Activated T-cell treated with anti-CD3 and anti-CD28 coated beads, Interleukin-2, amount 50 U/mL, for 48 hours (primary cell): ENCODE measurements around the gene PPP1R17.

ENCODE experiments used
- DNase-seq, 2 experiments: peaks; one replicate each; pipeline ENCODE4 v3.0.0-alpha.2; 2020

The PPP1R17 gene

GRCh38 chr7:31687024-31687748 is at the start of gene PPP1R17:
PPP1R17 (plus strand) TSS chr7:31687215; CDS start chr7:31692442, 5,227 bp downstream.
- no peak for DNase-seq

GRCh38 chr7:31640381-31640780 is 46.6 kb upstream of the PPP1R17 start:
- no peak for DNase-seq

- no peak for DNase-seq
Observed at GRCh38 chr7:31642681-31643115, 44.3 kb upstream of the PPP1R17 start.

GRCh38 chr7:31646942-31647341 is 40.1 kb upstream of the PPP1R17 start:
- no peak for DNase-seq

DNA sequence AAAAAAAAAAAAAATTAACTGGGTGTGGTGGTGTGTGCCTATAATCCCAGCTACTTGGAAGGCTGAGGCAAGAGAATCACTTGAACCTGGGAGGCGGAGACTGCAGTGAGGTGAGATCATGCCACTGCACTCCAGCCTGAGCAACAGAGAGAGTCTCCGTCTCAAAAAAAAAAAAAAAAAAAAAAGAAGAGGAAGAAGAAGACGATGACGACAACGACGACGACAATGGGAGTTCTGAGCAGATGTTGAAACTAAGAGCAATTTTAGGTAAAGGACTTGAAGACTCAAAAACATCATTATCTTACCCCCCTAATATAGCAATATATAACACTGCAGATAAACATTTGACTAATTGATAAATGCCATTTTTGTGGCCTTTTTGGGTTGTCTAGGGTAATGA is 39.5 kb upstream of the PPP1R17 start:
- no peak for DNase-seq

DNA sequence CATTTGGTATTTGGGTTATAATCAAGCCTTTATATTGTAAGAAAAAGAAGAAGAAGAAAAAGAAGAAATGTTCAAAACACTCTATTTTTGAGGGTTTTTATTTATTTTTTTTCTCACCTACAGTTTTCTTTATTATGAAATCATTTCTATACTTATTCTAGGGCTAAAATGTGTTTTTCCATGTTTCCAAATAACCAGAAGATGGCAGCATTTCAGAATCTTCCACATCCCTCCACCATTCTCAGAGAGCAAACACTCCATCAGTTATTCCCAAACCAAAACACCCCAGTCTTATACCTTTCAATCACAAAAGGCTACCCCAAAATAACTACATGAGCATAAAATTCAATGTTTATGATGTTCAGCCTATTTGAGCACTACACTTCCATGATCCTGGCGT is 38.7 kb upstream of the PPP1R17 start:
- DNase-seq: no peak

DNA sequence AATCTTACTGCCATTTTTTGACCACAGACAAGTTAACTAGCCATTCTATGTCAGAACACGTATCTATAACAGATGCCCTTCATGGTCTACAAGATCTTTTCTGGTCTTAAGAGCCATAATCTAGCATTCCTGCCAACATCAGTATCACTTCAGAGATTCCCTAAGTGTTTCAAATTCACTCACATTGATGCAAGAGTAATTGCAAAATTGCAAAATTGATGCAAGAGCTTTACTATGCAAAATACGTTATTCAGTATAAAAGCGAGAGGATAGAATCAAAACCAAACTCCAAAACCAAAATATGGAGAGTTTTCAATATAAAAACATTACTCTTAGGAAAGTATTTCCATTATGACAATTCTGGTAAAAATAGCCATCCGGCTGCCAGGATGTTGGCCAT is 38.1 kb upstream of the PPP1R17 start:
- DNase-seq: no peak

DNA sequence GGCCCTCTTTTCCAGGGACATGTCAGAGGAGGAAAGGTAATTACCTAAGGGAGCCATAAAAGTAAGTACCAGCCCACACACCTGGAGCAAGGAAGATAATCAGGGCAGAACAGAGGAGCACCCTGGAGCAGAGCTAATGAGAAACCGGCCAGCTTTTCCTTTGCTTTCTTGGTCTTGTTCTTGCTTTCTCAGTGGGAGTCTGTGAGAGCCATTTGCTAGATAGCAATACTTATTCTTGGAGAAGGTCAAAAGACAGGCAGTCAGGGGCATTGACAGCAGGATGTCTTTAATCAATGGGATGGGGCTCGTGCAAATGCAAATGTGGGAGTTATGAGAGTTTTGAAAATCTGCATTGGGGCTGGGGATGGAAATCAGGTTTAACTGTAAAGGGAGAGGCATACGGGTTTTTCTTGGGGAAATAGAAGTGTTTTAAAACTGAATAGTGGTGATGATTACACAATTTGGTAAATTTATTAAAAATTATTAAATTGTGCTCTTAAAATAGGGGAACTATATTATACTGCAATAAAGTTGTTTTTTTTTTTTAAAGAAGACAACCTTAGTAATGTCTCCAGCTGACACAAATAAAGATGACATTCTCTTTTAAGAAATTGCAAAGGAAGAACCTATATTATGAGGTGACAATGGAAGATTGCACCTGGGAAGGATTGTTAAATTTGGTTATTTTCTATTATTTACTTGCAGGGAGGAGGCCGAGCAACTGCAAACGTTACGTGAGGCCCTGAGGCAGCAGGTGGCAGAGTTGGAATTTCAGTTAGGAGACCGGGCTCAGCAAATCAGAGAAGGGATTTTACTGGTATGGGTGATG is 35.6 kb upstream of the PPP1R17 start:
- no peak for DNase-seq

DNA sequence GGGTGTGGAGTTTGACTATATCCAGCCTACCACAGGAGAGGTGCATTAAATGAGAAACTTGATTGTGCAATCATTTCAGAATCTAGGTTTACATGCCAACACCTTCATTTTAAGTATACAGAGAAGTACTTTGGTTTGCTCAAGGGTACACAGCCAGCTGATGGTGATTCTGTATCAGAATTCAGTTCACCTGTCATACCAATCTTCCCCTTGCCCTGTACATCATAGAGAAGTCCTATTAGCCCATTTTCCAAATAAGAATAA is 35.0 kb upstream of the PPP1R17 start:
- DNase-seq: no peak

GRCh38 chr7:31663072-31663471 is 23.9 kb upstream of the PPP1R17 start:
- no peak for DNase-seq

- DNase-seq: no peak
Observed at GRCh38 chr7:31664890-31665289, 22.1 kb upstream of the PPP1R17 start.

DNA sequence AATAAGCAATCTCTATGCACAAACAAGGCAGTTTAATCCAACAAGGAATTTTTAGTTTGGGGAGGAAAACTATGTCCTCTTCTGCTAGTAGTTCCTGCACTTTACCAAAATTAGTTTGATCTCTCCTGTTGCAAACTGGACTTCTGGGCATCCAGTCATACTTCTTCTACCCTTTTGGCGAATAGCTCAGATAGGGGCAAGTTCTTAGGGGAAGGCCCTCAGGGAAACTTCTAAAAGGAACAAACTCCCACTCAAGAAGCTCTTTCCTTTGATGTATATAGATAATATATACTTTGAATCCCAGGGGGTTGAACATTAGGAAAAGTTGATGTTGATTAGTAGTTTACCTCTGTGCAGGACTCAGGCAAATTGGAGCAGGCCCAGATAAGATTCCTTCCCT is 21.5 kb upstream of the PPP1R17 start:
- no peak for DNase-seq

GRCh38 chr7:31669461-31669860 is 17.6 kb upstream of the PPP1R17 start:
- DNase-seq: no peak

DNA sequence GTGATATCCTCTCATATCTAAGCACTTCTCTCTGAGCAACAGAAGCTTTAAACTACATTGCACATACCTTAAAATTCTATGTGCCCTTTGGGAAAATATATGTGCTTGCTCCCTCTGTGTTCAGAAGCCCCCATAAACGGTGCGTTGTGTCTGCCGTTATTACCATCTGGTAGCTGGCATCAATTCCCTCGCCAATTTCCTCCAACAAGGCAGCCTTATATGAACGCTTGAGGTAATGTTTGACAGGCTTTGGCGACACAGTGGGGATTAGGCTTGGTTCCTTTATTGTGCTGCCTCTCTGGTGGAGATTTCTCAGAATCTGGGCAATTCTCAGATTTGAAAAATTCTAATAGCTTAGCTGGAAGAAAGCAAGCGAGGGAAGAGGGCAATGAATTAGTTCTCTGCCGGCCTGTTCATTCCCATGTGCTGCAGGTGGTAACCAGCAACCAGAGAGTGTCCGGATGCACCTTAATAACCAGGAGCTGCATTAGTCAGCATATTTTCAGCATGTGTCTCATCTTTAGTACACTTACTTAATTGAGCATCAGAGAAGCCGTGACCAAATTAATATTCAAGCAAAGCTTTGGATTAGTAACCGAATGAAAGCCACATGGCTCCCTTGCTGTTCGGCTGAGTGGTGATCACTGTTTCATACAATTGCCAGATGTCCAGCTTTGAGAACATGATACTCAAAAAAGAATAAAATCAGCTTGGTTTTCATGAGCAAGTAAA is 7.3 kb upstream of the PPP1R17 start:
- no peak for DNase-seq

DNA sequence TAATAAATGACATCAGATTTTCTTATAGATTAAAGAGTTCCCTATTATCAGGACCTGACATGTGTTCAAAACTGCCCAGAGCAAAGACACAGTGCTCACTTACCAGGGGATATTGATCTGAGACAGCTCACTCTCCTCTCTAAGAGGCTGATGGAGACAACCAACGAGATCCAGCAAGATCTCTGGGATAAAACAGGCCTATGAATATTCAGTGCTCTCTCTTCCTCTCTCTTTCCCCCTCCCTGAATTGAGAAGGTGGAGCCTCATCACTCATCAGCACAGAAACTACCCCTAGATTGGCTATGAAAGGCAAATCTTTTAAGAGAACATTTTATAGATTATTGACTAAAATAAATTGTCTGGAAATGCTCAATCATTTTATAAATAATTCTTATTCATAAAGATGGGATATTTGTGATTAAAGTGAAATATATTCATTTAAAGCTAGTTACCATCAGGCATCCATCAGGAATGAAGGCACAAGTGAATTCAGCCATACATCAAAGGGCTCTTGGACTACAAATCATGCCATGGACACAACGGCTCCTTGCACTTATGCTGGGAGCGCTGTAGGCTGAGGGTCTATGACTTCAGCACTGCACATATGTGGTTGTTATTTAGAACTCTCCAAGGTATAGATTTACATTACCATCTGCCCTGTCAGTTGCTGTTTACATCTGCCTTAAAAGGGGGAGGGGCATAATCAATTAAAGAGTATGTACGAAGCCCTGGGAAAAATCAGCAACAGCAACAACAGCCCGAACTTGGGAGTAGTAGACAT is 3.4 kb upstream of the PPP1R17 start:
- DNase-seq: no peak

DNA sequence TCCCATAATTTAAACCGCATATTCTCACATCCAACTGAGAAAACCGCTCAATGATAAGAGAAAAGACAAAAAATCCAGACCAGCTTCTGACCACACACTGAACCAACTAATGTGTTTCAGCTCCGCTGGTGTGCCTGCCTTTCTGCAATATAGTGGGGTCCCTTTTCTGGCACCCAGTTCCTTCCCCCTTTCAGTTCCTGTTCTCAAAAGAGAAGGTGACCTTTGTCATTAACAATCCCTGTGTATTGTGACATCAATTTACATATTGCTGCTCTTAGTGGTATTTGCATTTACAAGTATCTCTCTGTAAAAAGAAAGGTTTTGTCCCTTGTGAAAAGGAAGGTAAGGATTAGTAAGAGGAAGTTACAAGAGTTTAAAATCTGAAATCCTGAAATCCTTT is 1.4 kb downstream of the PPP1R17 start:
- no peak for DNase-seq

DNA sequence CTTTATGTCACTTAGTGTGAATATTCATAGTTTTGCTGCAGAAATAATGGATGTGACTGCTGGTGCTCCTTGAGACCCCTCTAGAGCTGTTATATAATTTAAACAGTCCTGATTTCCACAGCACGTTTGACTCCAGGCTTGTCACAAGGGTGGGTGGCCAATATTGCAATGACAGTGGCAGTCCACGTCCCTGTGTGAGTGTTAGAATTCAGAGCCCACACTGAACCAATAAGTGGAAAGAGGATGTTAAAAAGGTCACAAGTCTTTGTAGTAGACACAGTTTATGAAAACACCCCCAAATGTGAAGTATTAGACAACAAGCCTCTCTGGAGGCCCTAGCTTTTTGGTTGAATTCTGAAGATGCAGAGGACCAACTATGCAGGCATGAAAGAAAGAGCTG is 2.0 kb downstream of the PPP1R17 start:
- DNase-seq: no peak

- DNase-seq: no peak
Observed at GRCh38 chr7:31690935-31691334, 3.9 kb downstream of the PPP1R17 start.

DNA sequence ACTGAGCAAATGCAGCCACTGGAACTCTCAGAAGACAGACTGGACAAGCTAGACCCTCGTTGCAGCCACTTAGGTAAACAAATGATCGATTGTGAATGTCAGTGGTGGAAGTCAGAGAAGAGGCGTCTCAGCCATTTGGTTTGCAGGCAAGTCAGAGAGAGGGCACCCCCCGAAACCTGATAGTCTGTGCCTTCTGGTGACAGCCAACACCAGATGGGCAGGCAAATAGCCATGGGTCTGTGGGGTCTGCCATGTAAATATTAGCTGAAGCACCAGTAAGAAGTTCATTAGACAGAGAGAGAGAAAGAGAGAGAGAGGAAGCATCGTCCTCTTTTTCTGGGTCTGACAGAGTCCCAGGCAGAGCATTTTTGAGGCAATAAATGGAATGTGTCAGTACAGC is 5.4 kb downstream of the PPP1R17 start:
- no peak for DNase-seq

- DNase-seq: no peak
Observed at GRCh38 chr7:31692871-31693270, 5.9 kb downstream of the PPP1R17 start.

DNA sequence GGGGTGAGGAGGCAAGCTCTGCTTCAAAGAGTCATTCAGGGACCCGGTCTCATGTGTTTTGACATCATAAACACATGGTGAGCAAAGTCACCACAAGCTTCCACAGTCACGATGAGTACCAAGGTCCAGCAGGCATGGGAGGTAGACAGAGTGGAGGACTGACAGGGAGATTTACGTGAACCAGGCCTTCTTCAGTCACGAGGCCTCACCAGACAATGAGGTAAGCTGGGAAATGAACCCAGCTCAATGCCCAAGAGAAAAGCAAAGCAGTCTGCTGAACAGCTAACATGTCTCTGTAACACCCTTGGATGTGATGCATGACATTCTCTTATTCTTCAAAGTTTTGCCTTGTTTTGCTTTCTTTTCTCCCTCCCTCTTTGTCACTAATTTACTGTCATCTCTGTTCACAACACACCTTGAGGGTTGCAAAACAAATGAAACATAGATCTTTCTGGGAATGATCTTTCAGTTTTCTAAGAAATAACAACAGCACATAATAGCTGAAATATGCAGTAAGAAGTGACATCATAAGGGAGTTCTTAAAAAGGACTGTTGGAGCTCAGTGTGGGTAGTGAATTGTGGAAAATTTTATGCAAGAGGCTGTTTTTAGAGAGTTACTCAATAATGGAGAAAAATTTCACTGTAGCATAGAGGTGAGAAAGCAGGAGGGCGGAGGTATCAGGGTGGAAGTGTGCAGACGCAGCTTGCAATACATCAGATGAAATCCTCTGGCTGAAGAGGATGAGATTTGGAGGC is 9.0 kb downstream of the PPP1R17 start:
- DNase-seq: no peak

- no peak for DNase-seq
Observed at GRCh38 chr7:31699050-31699449, 12.0 kb downstream of the PPP1R17 start.
